GM12864 (cell line): ENCODE data around the gene ALPK3.

Experiments used
- DNase-seq: peaks from one replicate; pipeline ENCODE4 v3.0.0-alpha.2; 2011; ENCODE audit warnings: low read depth
- H3K4me3 ChIP-seq: 2 replicates; pipeline ENCODE4 v1.5.1; 2011; ENCODE audit warnings: mild to moderate bottlenecking, low read depth, low read length, control low read depth
- TF ChIP-seq, protein P1 (sequence below): IDR thresholded peaks from 2 replicates; pipeline ENCODE4 v1.5.1; 2011; ENCODE audit warnings: low read depth, mild to moderate bottlenecking, moderate library complexity, low read length, control low read depth, inconsistent platforms; ENCODE audit errors: missing control alignments

The ALPK3 gene

DNA sequence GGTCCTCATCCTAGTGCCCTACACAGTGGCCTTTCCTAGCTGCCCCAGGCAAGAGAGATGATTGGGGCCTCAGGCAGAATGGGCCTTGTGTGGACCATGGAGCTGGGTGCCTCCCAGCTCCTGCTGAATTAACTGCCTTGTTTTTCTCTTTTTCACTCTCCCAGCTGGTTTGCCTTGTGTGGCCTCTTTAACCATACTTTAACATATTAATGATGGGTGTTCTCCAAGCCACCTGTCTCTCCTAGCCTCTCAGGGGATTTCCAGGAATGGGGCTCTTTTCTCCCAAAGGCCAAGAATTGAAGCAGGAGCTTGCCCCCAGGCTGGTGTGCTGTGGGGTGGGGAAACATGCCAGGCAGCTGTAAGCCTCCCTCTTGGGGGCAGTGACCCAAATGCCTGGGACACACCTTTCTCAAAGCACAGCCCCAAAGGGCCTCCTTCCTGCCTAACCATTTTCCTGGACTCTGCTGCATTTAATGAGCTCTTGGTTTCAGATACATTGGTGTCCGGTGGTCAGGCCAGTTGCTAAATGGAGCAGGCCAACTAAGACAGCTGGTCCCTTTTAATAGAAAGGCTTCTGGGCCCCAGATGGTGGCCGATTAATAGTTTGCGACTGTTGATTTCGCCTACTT is 5.6 kb downstream of the ALPK3 start:
- DNase-seq = no peak
- TF ChIP-seq, protein P1, sequence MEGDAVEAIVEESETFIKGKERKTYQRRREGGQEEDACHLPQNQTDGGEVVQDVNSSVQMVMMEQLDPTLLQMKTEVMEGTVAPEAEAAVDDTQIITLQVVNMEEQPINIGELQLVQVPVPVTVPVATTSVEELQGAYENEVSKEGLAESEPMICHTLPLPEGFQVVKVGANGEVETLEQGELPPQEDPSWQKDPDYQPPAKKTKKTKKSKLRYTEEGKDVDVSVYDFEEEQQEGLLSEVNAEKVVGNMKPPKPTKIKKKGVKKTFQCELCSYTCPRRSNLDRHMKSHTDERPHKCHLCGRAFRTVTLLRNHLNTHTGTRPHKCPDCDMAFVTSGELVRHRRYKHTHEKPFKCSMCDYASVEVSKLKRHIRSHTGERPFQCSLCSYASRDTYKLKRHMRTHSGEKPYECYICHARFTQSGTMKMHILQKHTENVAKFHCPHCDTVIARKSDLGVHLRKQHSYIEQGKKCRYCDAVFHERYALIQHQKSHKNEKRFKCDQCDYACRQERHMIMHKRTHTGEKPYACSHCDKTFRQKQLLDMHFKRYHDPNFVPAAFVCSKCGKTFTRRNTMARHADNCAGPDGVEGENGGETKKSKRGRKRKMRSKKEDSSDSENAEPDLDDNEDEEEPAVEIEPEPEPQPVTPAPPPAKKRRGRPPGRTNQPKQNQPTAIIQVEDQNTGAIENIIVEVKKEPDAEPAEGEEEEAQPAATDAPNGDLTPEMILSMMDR = no peak
- H3K4me3 ChIP-seq = no peak overlapping the region

DNA sequence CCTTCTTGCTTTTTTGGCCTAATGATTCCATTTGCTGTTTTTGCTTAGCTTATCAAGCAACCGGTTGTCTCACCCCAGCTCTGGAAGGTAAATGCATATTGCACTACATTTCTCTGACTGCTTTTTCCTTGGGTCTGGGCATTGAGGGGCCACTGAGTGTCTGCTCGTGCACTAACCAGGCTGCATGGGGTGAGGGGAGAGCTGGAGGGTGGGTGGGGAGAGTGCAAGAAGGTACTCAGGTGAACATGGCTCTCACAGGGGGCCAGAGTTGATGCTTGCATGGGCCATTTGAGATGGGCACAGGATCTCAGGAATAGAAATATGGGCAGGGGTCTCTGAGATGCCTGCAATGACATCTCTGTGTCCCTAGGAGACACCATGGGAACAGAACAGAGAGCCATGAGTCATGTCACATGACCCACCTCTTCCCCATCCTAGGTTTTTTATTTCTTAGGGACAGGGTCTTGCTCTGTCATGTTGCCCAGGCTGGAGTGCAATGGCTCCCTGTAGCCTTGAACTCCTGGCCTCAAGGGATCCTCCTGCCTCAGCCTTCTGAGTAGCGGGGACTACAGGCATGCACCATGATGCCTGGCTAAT is 6.2 kb downstream of the ALPK3 start:
- no peak overlapping the region for H3K4me3 ChIP-seq
- TF ChIP-seq, protein P1 = no peak
- no peak for DNase-seq

DNA sequence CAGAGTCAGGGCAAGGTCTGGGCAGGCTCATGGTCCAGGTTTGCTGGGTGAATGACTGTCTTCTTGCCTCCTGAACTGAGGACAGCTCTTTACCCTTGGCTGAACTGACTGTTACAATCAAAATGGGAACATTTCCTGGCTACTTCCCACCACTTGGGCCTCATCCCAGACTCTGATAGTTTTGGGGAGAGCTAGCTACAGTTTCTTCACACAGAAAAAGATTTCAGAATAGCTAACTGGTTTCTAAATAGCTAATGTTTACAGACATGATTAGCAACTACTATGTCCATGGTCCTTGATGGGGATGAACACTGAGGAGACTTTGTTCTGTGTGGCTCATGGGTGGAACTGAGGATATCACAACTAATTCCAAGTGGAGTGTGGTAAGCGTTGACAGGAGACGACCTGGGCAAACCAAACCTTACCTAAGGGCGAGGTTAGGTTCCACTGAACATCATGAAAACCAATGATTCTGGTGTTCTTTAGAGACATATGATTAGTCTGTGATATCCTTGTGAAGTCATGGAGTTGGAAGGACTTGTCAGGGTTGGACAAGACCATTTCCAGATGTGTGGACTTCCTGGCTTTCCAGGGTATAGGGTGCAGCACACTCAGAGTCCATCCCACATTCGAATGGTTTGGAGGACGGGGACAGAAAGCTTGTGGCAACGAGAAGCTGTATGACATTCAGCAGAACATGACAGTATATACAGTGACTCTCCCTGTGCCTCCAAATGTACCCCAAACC is 7.3 kb downstream of the ALPK3 start:
- TF ChIP-seq, protein P1 = no peak
- DNase-seq = no peak
- no peak overlapping the region for H3K4me3 ChIP-seq

DNA sequence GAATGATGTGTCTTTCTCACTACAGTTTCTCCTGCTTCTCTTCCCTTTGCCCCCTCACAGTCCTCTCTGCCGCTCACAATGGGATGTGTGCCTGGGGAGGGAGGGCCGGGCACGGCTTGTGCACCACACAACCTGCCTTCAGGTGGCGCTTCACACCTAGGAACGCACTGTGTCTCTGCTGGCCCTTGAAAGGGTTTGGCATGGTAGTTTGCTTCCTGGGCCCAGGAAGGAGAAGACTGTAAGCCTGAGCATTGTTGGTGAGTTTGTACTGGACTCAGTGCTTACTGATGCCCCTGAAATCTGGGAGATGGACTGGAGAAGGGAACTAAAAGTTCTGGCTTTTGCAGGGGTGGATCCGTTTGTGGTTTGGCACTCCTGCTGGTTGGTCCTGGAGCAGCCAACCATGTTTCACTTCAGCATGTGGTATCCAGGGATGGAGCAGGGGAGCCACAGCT is 9.2 kb downstream of the ALPK3 start:
- TF ChIP-seq, protein P1 = peak; percentile 55
- H3K4me3 ChIP-seq = no peak overlapping the region
- DNase-seq = no peak

DNA sequence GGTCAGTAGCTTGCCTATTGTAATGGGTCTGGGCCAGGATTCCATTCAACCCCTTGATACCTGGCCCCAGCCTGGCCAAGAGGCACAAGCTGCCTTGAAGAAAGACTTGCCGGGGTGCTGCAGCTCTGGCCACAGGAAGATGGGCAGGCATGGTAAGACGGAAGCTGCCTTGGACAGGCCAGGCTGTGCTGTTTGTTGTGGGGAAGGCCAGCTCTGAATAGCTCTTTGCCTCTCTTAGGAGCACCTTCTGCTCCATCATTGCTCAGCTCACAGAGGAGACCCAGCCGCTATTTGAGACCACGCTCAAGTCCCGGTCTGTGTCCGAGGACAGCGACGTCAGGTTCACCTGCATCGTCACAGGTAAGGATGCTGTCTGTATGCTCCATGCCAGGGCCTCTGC is 10.1 kb downstream of the ALPK3 start:
- TF ChIP-seq, protein P1 = no peak
- no peak for DNase-seq
- H3K4me3 ChIP-seq = no peak overlapping the region

DNA sequence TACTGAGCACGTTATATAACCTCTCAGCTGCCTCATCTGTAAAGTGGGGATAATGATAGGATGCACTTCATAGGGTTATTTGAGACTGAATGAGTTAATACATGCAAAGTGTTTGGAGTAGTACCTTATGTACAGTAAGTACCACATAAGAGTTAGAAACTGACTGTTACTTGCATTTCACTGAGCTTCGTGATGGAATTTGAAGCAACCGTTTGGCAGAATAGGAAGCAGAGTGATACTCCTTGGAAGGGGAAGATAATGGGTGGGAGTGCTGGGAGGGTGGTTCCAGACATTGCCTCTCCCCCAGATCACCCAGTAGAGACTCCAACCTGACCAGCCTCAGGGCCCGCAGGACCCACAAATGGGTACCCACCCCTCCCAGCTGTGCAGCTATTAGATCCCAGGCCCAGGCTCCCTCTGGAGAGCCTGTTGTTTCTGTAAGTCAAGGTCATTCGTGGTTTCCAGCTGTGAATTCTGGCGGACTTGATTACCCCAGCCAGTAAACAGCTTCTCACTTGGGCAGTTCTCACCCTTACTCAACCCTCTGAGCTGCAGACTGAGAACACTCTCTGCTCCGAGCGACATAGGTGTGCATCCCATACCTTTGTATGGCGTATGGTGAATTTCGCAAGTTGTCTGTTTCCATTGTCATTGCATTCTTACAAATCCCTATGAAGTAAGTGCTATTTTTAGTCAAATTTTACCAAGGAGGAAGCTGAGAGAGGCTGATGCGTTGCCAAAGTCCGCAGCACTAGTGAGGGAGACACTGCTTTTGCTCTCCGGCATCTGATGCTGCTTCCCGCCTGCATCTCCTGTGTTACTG is 11.1 kb downstream of the ALPK3 start:
- DNase-seq = no peak
- TF ChIP-seq, protein P1 = no peak
- H3K4me3 ChIP-seq = no peak overlapping the region
